WTC11 (cell line): ENCODE measurements around the gene ABHD17C. TPM values are rescaled to one million over a fixed set of nuclear protein-coding genes. Genes with fewer than 3 reads are reported as not detected.
A peak's percentile ranks its signal among the peaks of the same experiment; 100 is the strongest.

Experiments
- ATAC-seq: fragments of 200-7000 bp; cut with Tn5 transposase; 2 replicates; pipeline ENCODE4 v1.10.0; 2021; ENCODE audit warnings: mild to moderate bottlenecking, moderate library complexity
- CTCF ChIA-PET: fragments of 300-600 bp; sonication (Branson Sonifier 250); formaldehyde crosslinking; loops from one replicate; lab custom pipeline; 2021; ENCODE audit warnings: antibody characterized with exemption; lab: Charles Lee
- POLR2A ChIA-PET: fragments of 350-600 bp; sonication (Branson Sonifier 250); formaldehyde crosslinking; loops from one replicate; lab custom pipeline; 2021; ENCODE audit warnings: antibody characterized with exemption; lab: Charles Lee
- DNase-seq: peaks from one replicate; pipeline ENCODE4 v3.0.0; 2021; ENCODE audit warnings: low spot score
- H3K27ac Mint-ChIP-seq: 2 replicates; pipeline ENCODE4 v1.8.0; 2021; ENCODE audit warnings: mixed read lengths
- H3K27me3 Mint-ChIP-seq: 2 replicates; pipeline ENCODE4 v1.8.0; 2021; ENCODE audit warnings: low read depth, mild to moderate bottlenecking, moderate library complexity, mixed read lengths
- H3K36me3 Mint-ChIP-seq: 2 replicates; pipeline ENCODE4 v1.8.0; 2021; ENCODE audit warnings: mixed read lengths
- H3K4me1 Mint-ChIP-seq: 2 replicates; pipeline ENCODE4 v1.8.0; 2022; ENCODE audit warnings: mixed read lengths
- H3K4me3 Mint-ChIP-seq: 2 replicates; pipeline ENCODE4 v1.8.0; 2021; ENCODE audit warnings: mild to moderate bottlenecking, moderate library complexity, mixed read lengths
- H3K9me3 Mint-ChIP-seq: 2 replicates; pipeline ENCODE4 v1.8.0; 2021; ENCODE audit warnings: mixed read lengths
- FOXJ3 ChIP-seq: sonication (generic); formaldehyde crosslinking; IDR thresholded peaks from 2 replicates; pipeline ENCODE4 v1.9.0; 2021; ENCODE audit warnings: missing genetic modification reagents, mild to moderate bottlenecking, borderline replicate concordance
- GRHL2 ChIP-seq: fragments of 250-450 bp; sonication (Bioruptor Pico); IDR thresholded peaks from 2 replicates; pipeline ENCODE4 v1.8.0; 2022; ENCODE audit warnings: mild to moderate bottlenecking, moderate library complexity; ENCODE audit not compliant: insufficient replicate concordance, severe bottlenecking
- HMGA2 ChIP-seq: fragments of 250-450 bp; sonication (Bioruptor Pico); IDR thresholded peaks from 2 replicates; pipeline ENCODE4 v1.4.0; 2021; ENCODE audit warnings: mild to moderate bottlenecking, moderate library complexity
- KAT7 ChIP-seq: sonication (generic); formaldehyde crosslinking; IDR thresholded peaks from 2 replicates; pipeline ENCODE4 v1.8.1; 2023; ENCODE audit warnings: missing genetic modification reagents, mild to moderate bottlenecking, borderline replicate concordance
- MXD4 ChIP-seq: fragments of 250-450 bp; sonication (Bioruptor Pico); IDR thresholded peaks from 2 replicates; pipeline ENCODE4 v1.8.0; 2021; ENCODE audit warnings: mild to moderate bottlenecking, moderate library complexity, borderline replicate concordance
- NR1H2 ChIP-seq: sonication (generic); formaldehyde crosslinking; IDR thresholded peaks from 2 replicates; pipeline ENCODE4 v1.9.0; 2021; ENCODE audit warnings: mild to moderate bottlenecking, moderate library complexity, missing genetic modification reagents
- NR2C2 ChIP-seq: sonication (generic); formaldehyde crosslinking; IDR thresholded peaks from 2 replicates; pipeline ENCODE4 v1.8.0; 2022; ENCODE audit warnings: mild to moderate bottlenecking, missing genetic modification reagents
- PRRX2 ChIP-seq: fragments of 250-450 bp; sonication (Bioruptor Pico); IDR thresholded peaks from 2 replicates; pipeline ENCODE4 v1.8.0; 2021; ENCODE audit warnings: mild to moderate bottlenecking
- ZBTB21 ChIP-seq: sonication (generic); formaldehyde crosslinking; IDR thresholded peaks from 2 replicates; pipeline ENCODE4 v1.8.1; 2023; ENCODE audit warnings: mild to moderate bottlenecking, missing genetic modification reagents, borderline replicate concordance
- total RNA-seq: library from RNA; stranded (reverse); gene quantifications from 3 replicates; pipeline ENCODE4 v1.2.3, GENCODE V29; 2021
- TF ChIP-seq, protein P1 (sequence below): sonication (generic); formaldehyde crosslinking; IDR thresholded peaks from 2 replicates; pipeline ENCODE4 v1.8.0; 2022; ENCODE audit warnings: mild to moderate bottlenecking, missing genetic modification reagents
- TF ChIP-seq, protein P2 (sequence below): fragments of 250-450 bp; sonication (Bioruptor Pico); IDR thresholded peaks from 2 replicates; pipeline ENCODE4 v1.9.0; 2021; ENCODE audit warnings: mild to moderate bottlenecking, borderline replicate concordance
- TF ChIP-seq, protein P3 (sequence below): fragments of 250-450 bp; sonication (Bioruptor Pico); IDR thresholded peaks from 2 replicates; pipeline ENCODE4 v1.9.0; 2021; ENCODE audit warnings: moderate library complexity, mild to moderate bottlenecking, inconsistent platforms, borderline replicate concordance
- TF ChIP-seq, protein P4 (sequence below): sonication (generic); formaldehyde crosslinking; IDR thresholded peaks from 2 replicates; pipeline ENCODE4 v1.8.0; 2023; ENCODE audit warnings: missing genetic modification reagents, mild to moderate bottlenecking, borderline replicate concordance
- TF ChIP-seq, protein P5 (sequence below): sonication (generic); formaldehyde crosslinking; IDR thresholded peaks from 2 replicates; pipeline ENCODE4 v1.8.1; 2022; ENCODE audit warnings: low read depth, mild to moderate bottlenecking, moderate library complexity, missing genetic modification reagents, borderline replicate concordance
- TF ChIP-seq, protein P6 (sequence below): fragments of 250-450 bp; sonication (Bioruptor Pico); IDR thresholded peaks from 2 replicates; pipeline ENCODE4 v2.1.2; 2022; ENCODE audit warnings: mild to moderate bottlenecking, moderate library complexity

Gene ABHD17C
- total RNA-seq, 1 experiment from 2014 or later = 29.0 TPM

DNA sequence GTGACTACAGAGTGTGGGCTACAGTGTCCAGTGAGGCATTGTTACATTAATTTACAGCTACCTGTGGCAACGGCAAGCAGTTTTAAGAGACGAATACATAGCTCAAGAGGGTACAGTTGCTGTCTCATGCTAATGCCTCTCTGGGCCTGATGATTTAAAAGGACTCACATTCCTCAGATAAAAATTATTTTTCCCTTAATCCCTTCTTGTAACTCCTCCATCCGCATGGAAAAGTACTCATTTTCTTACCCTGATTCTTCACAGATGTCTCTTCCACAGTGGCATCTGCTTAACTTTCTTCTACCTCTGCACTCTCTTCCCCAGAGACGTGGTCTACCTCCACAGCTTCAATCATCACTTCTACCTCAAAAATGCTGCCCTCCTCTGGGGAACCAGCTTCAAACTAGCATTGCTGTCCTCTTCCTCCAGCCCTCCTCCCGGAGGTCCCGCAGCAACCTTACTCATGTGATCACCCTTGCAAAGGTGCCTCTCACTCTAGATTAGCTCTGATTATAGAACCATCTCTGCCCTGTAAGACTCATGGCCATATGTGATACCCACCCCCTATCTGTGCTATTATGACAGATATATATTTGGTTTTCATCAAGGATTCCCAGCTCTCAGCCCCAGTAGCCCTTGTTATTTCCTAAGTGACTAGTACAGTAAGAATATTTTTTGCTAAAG, 21.4 kb upstream of the ABHD17C start:
- ChIA-PET CTCF (interaction anchor here (0.6 to 3.4 kb wide), 15 partner anchors 9 to 294 kb away, joined by 3 to 21 read pairs (median 4); partner anchors contain the start of gene CEMIP), POLR2A (no interaction called here)
- no peak overlapping the region for H3K27ac Mint-ChIP-seq
- H3K4me1 Mint-ChIP-seq = 0 out of 2 replicates have a peak, but pooled peaks cover 3% of the 10 kb centered on the region
- no peaks in the 10 kb centered on the region for H3K36me3 Mint-ChIP-seq
- ATAC-seq (peak; percentile 69), DNase-seq (no peak)
- no peaks in the 10 kb centered on the region for H3K9me3 Mint-ChIP-seq
- H3K4me3 Mint-ChIP-seq = no peak overlapping the region
- H3K27me3 Mint-ChIP-seq = peaks cover 6% of the 10 kb centered on the region; the same call in 1 of the 2 replicates
- TF ChIP-seq, protein P1, sequence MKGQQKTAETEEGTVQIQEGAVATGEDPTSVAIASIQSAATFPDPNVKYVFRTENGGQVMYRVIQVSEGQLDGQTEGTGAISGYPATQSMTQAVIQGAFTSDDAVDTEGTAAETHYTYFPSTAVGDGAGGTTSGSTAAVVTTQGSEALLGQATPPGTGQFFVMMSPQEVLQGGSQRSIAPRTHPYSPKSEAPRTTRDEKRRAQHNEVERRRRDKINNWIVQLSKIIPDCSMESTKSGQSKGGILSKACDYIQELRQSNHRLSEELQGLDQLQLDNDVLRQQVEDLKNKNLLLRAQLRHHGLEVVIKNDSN (CRISPR knock-in tag) = no peak
- TF ChIP-seq, protein P2, sequence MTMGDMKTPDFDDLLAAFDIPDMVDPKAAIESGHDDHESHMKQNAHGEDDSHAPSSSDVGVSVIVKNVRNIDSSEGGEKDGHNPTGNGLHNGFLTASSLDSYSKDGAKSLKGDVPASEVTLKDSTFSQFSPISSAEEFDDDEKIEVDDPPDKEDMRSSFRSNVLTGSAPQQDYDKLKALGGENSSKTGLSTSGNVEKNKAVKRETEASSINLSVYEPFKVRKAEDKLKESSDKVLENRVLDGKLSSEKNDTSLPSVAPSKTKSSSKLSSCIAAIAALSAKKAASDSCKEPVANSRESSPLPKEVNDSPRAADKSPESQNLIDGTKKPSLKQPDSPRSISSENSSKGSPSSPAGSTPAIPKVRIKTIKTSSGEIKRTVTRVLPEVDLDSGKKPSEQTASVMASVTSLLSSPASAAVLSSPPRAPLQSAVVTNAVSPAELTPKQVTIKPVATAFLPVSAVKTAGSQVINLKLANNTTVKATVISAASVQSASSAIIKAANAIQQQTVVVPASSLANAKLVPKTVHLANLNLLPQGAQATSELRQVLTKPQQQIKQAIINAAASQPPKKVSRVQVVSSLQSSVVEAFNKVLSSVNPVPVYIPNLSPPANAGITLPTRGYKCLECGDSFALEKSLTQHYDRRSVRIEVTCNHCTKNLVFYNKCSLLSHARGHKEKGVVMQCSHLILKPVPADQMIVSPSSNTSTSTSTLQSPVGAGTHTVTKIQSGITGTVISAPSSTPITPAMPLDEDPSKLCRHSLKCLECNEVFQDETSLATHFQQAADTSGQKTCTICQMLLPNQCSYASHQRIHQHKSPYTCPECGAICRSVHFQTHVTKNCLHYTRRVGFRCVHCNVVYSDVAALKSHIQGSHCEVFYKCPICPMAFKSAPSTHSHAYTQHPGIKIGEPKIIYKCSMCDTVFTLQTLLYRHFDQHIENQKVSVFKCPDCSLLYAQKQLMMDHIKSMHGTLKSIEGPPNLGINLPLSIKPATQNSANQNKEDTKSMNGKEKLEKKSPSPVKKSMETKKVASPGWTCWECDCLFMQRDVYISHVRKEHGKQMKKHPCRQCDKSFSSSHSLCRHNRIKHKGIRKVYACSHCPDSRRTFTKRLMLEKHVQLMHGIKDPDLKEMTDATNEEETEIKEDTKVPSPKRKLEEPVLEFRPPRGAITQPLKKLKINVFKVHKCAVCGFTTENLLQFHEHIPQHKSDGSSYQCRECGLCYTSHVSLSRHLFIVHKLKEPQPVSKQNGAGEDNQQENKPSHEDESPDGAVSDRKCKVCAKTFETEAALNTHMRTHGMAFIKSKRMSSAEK (CRISPR knock-in tag) = no peak
- TF ChIP-seq NR1H2 (no peak), KAT7 (no peak), ZBTB21 (no peak), GRHL2 (no peak), HMGA2 (CRISPR knock-in tag) (no peak), PRRX2 (CRISPR knock-in tag) (no peak), NR2C2 (CRISPR knock-in tag) (no peak), FOXJ3 (CRISPR knock-in tag) (no peak), MXD4 (CRISPR knock-in tag) (no peak)
- TF ChIP-seq, protein P3, sequence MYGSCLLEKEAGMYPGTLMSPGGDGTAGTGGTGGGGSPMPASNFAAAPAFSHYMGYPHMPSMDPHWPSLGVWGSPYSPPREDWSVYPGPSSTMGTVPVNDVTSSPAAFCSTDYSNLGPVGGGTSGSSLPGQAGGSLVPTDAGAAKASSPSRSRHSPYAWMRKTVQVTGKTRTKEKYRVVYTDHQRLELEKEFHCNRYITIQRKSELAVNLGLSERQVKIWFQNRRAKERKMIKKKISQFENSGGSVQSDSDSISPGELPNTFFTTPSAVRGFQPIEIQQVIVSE (CRISPR knock-in tag) = no peak
- TF ChIP-seq, protein P4, sequence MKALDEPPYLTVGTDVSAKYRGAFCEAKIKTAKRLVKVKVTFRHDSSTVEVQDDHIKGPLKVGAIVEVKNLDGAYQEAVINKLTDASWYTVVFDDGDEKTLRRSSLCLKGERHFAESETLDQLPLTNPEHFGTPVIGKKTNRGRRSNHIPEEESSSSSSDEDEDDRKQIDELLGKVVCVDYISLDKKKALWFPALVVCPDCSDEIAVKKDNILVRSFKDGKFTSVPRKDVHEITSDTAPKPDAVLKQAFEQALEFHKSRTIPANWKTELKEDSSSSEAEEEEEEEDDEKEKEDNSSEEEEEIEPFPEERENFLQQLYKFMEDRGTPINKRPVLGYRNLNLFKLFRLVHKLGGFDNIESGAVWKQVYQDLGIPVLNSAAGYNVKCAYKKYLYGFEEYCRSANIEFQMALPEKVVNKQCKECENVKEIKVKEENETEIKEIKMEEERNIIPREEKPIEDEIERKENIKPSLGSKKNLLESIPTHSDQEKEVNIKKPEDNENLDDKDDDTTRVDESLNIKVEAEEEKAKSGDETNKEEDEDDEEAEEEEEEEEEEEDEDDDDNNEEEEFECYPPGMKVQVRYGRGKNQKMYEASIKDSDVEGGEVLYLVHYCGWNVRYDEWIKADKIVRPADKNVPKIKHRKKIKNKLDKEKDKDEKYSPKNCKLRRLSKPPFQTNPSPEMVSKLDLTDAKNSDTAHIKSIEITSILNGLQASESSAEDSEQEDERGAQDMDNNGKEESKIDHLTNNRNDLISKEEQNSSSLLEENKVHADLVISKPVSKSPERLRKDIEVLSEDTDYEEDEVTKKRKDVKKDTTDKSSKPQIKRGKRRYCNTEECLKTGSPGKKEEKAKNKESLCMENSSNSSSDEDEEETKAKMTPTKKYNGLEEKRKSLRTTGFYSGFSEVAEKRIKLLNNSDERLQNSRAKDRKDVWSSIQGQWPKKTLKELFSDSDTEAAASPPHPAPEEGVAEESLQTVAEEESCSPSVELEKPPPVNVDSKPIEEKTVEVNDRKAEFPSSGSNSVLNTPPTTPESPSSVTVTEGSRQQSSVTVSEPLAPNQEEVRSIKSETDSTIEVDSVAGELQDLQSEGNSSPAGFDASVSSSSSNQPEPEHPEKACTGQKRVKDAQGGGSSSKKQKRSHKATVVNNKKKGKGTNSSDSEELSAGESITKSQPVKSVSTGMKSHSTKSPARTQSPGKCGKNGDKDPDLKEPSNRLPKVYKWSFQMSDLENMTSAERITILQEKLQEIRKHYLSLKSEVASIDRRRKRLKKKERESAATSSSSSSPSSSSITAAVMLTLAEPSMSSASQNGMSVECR (CRISPR knock-in tag) = no peak
- TF ChIP-seq, protein P5, sequence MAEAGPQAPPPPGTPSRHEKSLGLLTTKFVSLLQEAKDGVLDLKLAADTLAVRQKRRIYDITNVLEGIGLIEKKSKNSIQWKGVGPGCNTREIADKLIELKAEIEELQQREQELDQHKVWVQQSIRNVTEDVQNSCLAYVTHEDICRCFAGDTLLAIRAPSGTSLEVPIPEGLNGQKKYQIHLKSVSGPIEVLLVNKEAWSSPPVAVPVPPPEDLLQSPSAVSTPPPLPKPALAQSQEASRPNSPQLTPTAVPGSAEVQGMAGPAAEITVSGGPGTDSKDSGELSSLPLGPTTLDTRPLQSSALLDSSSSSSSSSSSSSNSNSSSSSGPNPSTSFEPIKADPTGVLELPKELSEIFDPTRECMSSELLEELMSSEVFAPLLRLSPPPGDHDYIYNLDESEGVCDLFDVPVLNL = no peak
- TF ChIP-seq, protein P6, sequence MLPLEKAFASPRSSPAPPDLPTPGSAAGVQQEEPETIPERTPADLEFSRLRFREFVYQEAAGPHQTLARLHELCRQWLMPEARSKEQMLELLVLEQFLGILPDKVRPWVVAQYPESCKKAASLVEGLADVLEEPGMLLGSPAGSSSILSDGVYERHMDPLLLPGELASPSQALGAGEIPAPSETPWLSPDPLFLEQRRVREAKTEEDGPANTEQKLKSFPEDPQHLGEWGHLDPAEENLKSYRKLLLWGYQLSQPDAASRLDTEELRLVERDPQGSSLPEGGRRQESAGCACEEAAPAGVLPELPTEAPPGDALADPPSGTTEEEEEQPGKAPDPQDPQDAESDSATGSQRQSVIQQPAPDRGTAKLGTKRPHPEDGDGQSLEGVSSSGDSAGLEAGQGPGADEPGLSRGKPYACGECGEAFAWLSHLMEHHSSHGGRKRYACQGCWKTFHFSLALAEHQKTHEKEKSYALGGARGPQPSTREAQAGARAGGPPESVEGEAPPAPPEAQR = no peak
